Measurements from ENCODE around the gene ERI3. TPM values are rescaled to one million over a fixed set of nuclear protein-coding genes. Genes with fewer than 3 reads are reported as not detected.

ERI3 gene
- total RNA-seq, 1 experiment from 2014 or later = 83.4 TPM

DNA sequence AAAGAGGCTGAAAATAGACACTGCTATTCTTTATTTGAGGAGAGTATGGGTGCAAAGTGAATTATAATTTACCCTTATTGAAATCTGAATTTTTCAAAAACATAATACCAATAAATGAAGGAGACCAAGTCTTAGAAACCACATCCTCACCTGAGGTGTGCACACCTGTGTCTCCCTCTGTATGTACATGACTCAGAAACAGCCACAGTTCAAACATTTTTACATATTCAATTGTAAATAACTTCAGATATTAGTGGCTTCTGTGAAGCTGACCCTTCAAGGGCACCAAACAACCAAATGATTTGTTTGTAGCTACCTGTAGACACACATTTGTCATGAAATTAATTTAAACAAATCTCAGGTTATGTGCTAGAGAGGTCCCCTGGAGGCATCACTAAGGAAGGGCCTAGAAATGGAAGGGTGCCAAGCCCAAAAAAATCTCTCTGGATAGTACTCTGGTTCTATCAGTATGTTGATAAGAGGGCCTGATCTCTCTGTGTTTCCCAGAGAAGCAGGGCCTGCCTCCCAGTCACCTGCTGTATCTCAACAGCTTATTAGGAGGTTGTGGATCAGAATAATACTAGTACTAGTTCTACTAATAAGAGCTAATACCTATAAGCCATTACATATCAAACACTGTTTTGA is 28.1 kb downstream of the ERI3 start:
- CTCF ChIA-PET = interaction anchor here (1.2 to 2.0 kb wide), 3 partner anchors 52 to 267 kb away, joined by 4 to 8 read pairs (median 5); no protein-coding TSS in a partner anchor
- no peak overlapping the region for H3K4me3 Mint-ChIP-seq (ENCODE audit: unreplicated experiment)
- H3K27me3 Mint-ChIP-seq (ENCODE audit: insufficient read depth, unreplicated experiment) = no peaks in the 10 kb centered on the region
- DNase-seq (ENCODE audit: unreplicated experiment) = peak; percentile 34
- TF ChIP-seq CTCF (IDR thresholded peaks at IDR 0.05; ENCODE audit: unreplicated experiment) = no peak
- no TSS peak for BruUV-seq (replicated peaks)
- H3K36me3 Mint-ChIP-seq (ENCODE audit: insufficient read depth, unreplicated experiment) = peaks cover 24% of the 10 kb centered on the region
- peaks cover 61% of the 10 kb centered on the region for H3K4me1 Mint-ChIP-seq (ENCODE audit: insufficient read depth, unreplicated experiment)
- intact Hi-C loops (cut with micrococcal nuclease) = loop anchor here (5.0 to 10.0 kb wide), 2 partner anchors 110 to 232 kb away; no protein-coding TSS in a partner anchor
- H3K9me3 Mint-ChIP-seq (ENCODE audit: unreplicated experiment) = no peaks in the 10 kb centered on the region
- POLR2A ChIA-PET = interaction anchor here (0.6 to 6.3 kb wide), 36 partner anchors 11 to 1561 kb away, joined by 3 to 66 read pairs (median 4); partner anchors contain the start of genes ARMH1, DMAP1, ERI3 and RNU5D-1
- peak overlapping the region; percentile 82 for H3K27ac Mint-ChIP-seq (ENCODE audit: low read depth, unreplicated experiment)

- no TSS peak for BruUV-seq (replicated peaks)
- ChIA-PET POLR2A (interaction anchor here (0.6 to 6.3 kb wide), 27 partner anchors 12 to 1121 kb away, joined by 3 to 66 read pairs (median 4); partner anchors contain the start of genes ARMH1, ERI3, RNU5D-1 and TMEM53), CTCF (interaction anchor here (0.7 to 2.0 kb wide), 5 partner anchors 13 to 307 kb away, joined by 3 to 8 read pairs (median 4); no protein-coding TSS in a partner anchor)
- Mint-ChIP-seq H3K9me3 (ENCODE audit: unreplicated experiment) (no peaks in the 10 kb centered on the region), H3K27me3 (ENCODE audit: insufficient read depth, unreplicated experiment) (no peaks in the 10 kb centered on the region), H3K36me3 (ENCODE audit: insufficient read depth, unreplicated experiment) (peaks cover 18% of the 10 kb centered on the region), H3K27ac (ENCODE audit: low read depth, unreplicated experiment) (peak overlapping the region; percentile 82), H3K4me1 (ENCODE audit: insufficient read depth, unreplicated experiment) (peaks cover 55% of the 10 kb centered on the region), H3K4me3 (ENCODE audit: unreplicated experiment) (peak overlapping the region; percentile 16)
- no peak for TF ChIP-seq CTCF (IDR thresholded peaks at IDR 0.05; ENCODE audit: unreplicated experiment)
- intact Hi-C loops (cut with micrococcal nuclease) = loop anchor here (5.0 to 10.0 kb wide), 2 partner anchors 109 to 231 kb away; no protein-coding TSS in a partner anchor
- peak; percentile 43 for DNase-seq (ENCODE audit: unreplicated experiment)
These were observed 28.9 kb downstream of the ERI3 start for GRCh38 chr1:44326024-44326701.

GRCh38 chr1:44323947-44324346 is 31.1 kb downstream of the ERI3 start:
- no peak for TF ChIP-seq CTCF (IDR thresholded peaks at IDR 0.05; ENCODE audit: unreplicated experiment)
- BruUV-seq (replicated peaks) = no TSS peak
- CTCF ChIA-PET = interaction anchor here (0.8 to 1.3 kb wide), 3 partner anchors 8 to 40 kb away, joined by 3 to 4 read pairs (median 4); no protein-coding TSS in a partner anchor
- Mint-ChIP-seq H3K27ac (ENCODE audit: low read depth, unreplicated experiment) (peak overlapping the region; percentile 82), H3K27me3 (ENCODE audit: insufficient read depth, unreplicated experiment) (no peaks in the 10 kb centered on the region), H3K36me3 (ENCODE audit: insufficient read depth, unreplicated experiment) (peaks cover 28% of the 10 kb centered on the region), H3K4me3 (ENCODE audit: unreplicated experiment) (peak overlapping the region; percentile 36), H3K9me3 (ENCODE audit: unreplicated experiment) (no peaks in the 10 kb centered on the region), H3K4me1 (ENCODE audit: insufficient read depth, unreplicated experiment) (peaks cover 36% of the 10 kb centered on the region)
- intact Hi-C loops (cut with micrococcal nuclease) = loop anchor here (10.0 kb wide), 1 partner anchor 229 kb away; no protein-coding TSS in a partner anchor
- POLR2A ChIA-PET = no interaction called here
- no peak for DNase-seq (ENCODE audit: unreplicated experiment)

- intact Hi-C loops (cut with micrococcal nuclease) = loop anchor here (10.0 kb wide), 1 partner anchor 228 kb away; no protein-coding TSS in a partner anchor
- H3K36me3 Mint-ChIP-seq (ENCODE audit: insufficient read depth, unreplicated experiment) = peaks cover 44% of the 10 kb centered on the region
- H3K4me1 Mint-ChIP-seq (ENCODE audit: insufficient read depth, unreplicated experiment) = peaks cover 24% of the 10 kb centered on the region
- CTCF ChIA-PET = interaction anchor here (0.6 to 1.0 kb wide), 4 partner anchors 97 to 367 kb away, joined by 3 to 4 read pairs (median 3); no protein-coding TSS in a partner anchor
- no peak overlapping the region for H3K4me3 Mint-ChIP-seq (ENCODE audit: unreplicated experiment)
- no peaks in the 10 kb centered on the region for H3K9me3 Mint-ChIP-seq (ENCODE audit: unreplicated experiment)
- POLR2A ChIA-PET = interaction anchor here (0.6 to 0.7 kb wide), 3 partner anchors 15 to 290 kb away, joined by 3 read pairs; no protein-coding TSS in a partner anchor
- no TSS peak for BruUV-seq (replicated peaks)
- H3K27me3 Mint-ChIP-seq (ENCODE audit: insufficient read depth, unreplicated experiment) = no peaks in the 10 kb centered on the region
- TF ChIP-seq CTCF (IDR thresholded peaks at IDR 0.05; ENCODE audit: unreplicated experiment) = no peak
- H3K27ac Mint-ChIP-seq (ENCODE audit: low read depth, unreplicated experiment) = no peak overlapping the region
- DNase-seq (ENCODE audit: unreplicated experiment) = no peak
These were observed 32.7 kb downstream of the ERI3 start for GRCh38 chr1:44322367-44322766.
